ENCODE results near the gene PLXNA1. TPM values are rescaled to one million over a fixed set of nuclear protein-coding genes. Genes with fewer than 3 reads are reported as not detected.

PLXNA1 gene
- total RNA-seq, 2 experiments from 2014 or later = 6.6 to 7.5 TPM

DNA sequence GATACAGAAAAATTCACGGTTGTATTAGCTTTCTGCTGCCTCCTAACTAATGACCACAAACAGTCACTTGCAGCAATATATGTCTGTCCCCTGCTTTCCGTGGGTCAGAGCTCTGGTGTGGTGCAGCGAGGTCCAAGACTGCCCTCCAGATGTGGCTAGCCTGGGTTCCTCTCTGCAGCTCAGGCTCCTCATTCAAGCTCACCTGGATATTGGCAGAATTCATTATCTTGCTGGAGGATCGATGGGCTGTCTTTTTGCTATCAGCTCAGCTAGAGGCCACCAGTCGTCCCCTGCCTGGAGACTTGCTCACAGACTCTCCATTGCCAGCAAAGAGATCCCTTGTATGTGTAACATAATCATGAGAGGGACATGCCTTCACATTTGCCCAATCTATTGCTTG, 12.8 kb upstream of the PLXNA1 start:
- H3K27me3 Mint-ChIP-seq = peaks cover 9% of the 10 kb centered on the region
- H3K9me3 Mint-ChIP-seq = peaks cover 8% of the 10 kb centered on the region
- no peak overlapping the region for H3K4me3 Mint-ChIP-seq
- peaks cover 5% of the 10 kb centered on the region for H3K36me3 Mint-ChIP-seq
- no peak for DNase-seq
- H3K27ac Mint-ChIP-seq = no peak overlapping the region
- no peaks in the 10 kb centered on the region for H3K4me1 Mint-ChIP-seq

DNA sequence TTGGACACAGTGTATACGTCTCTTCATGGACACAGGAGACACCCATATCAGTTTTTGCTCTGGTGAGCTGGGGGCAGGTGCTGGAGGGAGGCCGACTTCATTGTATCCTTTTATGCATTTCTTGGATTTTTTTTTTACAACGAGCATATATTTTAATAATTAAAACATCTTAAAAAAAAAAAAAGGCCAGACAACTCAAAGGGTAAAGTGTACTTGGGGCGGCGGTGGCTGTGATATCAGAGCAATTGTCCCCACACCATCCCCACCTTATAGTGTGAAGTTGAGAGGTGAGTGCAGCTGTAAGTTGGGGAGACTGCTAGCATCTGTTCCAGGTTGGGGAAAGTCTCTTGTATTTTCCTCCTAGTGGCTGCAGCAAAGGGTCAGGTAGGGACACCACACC, 12.0 kb upstream of the PLXNA1 start:
- no peaks in the 10 kb centered on the region for H3K4me1 Mint-ChIP-seq
- H3K36me3 Mint-ChIP-seq = peaks cover 7% of the 10 kb centered on the region

DNA sequence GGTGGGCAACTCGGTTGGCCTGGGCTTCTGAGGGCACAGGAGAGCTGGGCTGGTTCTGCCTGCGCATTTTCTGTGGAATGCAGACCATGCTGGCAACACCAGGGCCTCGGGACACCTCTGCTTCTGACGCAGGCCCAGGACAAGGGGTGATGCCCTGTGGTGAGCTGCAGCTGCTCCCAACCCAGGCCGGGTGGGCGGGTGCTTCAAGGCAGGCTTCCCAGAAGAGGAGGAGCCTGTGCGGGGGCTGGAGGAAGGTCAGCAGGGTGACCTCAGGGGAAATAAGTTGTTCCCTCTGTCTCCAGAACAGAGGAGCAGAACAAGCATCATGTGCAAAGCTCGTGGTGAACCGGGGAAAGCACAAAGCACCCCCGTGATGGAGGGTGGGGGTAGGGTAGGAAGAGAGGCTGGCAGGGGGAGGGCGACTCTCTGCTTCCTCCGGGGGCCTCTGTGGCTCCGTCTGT, 11.0 kb upstream of the PLXNA1 start:
- no peaks in the 10 kb centered on the region for H3K4me1 Mint-ChIP-seq
- H3K36me3 Mint-ChIP-seq = peaks cover 7% of the 10 kb centered on the region
- H3K27me3 Mint-ChIP-seq = peaks cover 11% of the 10 kb centered on the region
- no peak for DNase-seq
- peaks cover 11% of the 10 kb centered on the region for H3K9me3 Mint-ChIP-seq
- H3K4me3 Mint-ChIP-seq = no peak overlapping the region
- H3K27ac Mint-ChIP-seq = no peak overlapping the region

More for the DNA sequence above, 12.0 kb upstream of the PLXNA1 start:
- Mint-ChIP-seq H3K27ac (no peak overlapping the region), H3K4me3 (no peak overlapping the region), H3K9me3 (peaks cover 11% of the 10 kb centered on the region), H3K27me3 (peaks cover 11% of the 10 kb centered on the region)
- DNase-seq = no peak

DNA sequence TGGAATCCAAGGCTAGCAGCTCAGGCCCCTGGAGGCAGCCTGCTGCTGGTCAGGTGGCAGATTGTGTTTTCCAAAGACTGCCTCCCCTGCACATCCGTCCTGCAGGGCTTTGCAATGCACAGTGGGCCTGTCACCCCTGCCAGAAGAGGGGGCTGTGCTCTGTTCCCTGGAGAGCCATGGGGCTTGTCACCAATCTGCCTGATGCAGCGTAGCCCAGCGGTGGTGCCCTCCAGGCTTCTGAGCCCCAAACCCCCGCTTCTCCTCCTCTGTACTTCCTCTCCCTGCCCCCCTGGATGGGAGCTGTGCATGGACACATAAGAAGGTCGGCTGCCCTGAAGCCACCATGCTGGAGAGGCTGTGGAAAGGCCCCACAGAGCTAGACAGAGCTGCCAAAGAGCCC, 10.0 kb upstream of the PLXNA1 start:
- no peaks in the 10 kb centered on the region for H3K4me1 Mint-ChIP-seq
- H3K27ac Mint-ChIP-seq = no peak overlapping the region
- H3K4me3 Mint-ChIP-seq = no peak overlapping the region
- DNase-seq = no peak
- H3K36me3 Mint-ChIP-seq = peaks cover 7% of the 10 kb centered on the region
- H3K9me3 Mint-ChIP-seq = peaks cover 11% of the 10 kb centered on the region
- H3K27me3 Mint-ChIP-seq = peaks cover 12% of the 10 kb centered on the region

DNA sequence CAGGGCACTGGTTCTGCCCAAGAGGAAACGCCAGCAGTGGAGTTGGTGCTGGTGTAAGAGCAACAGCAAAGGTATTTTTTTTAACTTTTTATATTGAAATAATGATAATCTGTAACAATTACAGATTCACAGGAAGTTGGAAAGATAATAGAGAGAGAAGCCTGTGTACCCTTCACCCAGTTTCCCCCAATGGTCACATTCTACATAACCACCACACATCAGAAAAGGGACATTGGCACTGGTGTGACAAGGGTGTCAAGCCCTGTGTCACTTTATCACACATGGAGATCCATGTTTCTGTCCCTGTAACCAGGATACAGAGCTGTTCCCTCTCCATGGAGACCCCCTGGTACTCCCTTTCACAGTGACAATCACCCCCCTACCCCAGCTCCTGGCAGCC, 9.1 kb upstream of the PLXNA1 start:
- H3K9me3 Mint-ChIP-seq = peaks cover 11% of the 10 kb centered on the region
- H3K27ac Mint-ChIP-seq = no peak overlapping the region
- H3K4me3 Mint-ChIP-seq = no peak overlapping the region
- H3K27me3 Mint-ChIP-seq = peaks cover 21% of the 10 kb centered on the region
- H3K4me1 Mint-ChIP-seq = peaks cover 2% of the 10 kb centered on the region
- DNase-seq = no peak
- peaks cover 7% of the 10 kb centered on the region for H3K36me3 Mint-ChIP-seq

DNA sequence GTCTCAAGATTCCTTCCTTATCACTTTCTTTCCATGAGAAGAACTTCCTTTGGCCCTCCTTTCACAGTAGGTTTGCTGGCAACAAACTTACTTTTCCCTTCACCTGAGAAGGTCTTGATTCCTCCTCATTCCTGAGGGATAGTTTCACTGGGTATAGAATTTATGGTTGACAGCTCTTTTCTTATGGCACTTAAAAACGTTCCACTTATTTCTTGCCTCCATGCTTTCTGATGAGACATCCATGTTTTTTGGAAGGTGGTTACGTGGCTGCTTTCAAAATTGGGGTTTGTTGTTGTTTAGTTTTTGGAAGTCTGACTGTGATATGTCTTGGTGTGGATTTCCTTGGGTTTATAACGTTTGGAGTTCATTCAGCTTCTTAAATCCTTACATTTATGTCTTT, 8.2 kb upstream of the PLXNA1 start:
- Mint-ChIP-seq H3K4me1 (peaks cover 8% of the 10 kb centered on the region), H3K27ac (no peak overlapping the region), H3K9me3 (peaks cover 11% of the 10 kb centered on the region), H3K36me3 (peaks cover 7% of the 10 kb centered on the region), H3K27me3 (peaks cover 21% of the 10 kb centered on the region), H3K4me3 (no peak overlapping the region)
- no peak for DNase-seq

DNA sequence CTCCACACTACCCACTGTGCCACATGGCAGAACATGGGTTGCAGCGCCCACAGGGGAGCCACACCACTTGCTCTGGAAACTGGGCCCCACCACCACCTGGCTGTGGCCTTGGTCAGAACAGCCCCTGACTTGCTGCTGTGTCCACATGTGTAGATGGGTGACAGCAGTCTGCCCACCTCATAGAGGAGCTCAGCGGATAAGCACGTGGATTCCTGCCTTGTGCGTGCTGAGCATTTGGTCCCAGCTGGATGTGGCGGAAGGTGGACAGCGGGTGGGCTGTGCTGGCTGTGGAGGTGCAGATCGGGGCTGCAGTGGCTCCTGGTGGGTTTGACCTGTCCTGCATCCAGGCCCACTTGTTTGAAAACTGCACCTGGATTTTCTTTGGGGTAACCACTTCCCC, 6.0 kb upstream of the PLXNA1 start:
- Mint-ChIP-seq H3K9me3 (peaks cover 11% of the 10 kb centered on the region), H3K27ac (no peak overlapping the region), H3K4me1 (peaks cover 13% of the 10 kb centered on the region), H3K27me3 (peaks cover 24% of the 10 kb centered on the region), H3K36me3 (peaks cover 7% of the 10 kb centered on the region), H3K4me3 (no peak overlapping the region)
- DNase-seq = no peak

DNA sequence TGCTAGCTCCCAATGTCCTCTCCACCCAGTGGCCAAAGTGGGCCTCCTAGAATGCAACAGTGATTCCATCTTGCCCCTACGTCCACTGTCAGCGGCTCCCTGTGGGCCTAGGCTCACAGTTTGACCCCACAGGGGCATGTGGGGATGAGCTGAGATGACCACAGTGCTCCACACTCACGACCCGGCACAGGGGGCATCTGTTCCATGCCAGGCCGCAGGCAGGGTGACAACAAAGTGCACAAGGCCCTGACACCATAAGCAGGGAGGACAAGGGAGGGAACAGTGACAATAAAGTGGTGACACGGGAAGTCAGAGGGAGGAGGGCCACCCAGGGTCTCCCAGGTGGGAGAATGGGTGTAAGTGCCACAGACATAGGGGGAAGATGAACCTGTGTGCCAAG, 5.1 kb upstream of the PLXNA1 start:
- DNase-seq = no peak
- peaks cover 24% of the 10 kb centered on the region for H3K27me3 Mint-ChIP-seq
- H3K4me1 Mint-ChIP-seq = peaks cover 17% of the 10 kb centered on the region
- H3K9me3 Mint-ChIP-seq = peaks cover 11% of the 10 kb centered on the region
- H3K36me3 Mint-ChIP-seq = peaks cover 7% of the 10 kb centered on the region
- H3K27ac Mint-ChIP-seq = no peak overlapping the region
- H3K4me3 Mint-ChIP-seq = no peak overlapping the region

DNA sequence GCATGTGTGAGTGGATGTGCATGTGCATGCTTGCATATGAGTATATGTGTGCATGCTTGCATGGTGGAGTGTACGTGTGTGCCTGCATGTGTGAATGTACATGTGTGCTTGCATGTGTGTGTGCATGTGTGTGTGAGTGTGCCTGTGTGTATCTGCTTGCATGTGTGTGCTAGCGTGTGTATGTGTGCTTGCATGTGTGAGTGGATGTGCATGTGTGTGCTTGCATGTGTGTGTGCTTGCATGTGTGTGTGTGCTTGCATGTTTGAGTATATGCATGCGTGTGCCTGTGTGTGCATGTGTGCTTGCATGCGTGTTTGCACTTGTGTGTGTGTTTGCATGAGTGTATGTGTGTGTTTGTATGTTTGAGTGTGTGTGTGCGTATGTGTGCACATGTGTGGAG, 4.6 kb upstream of the PLXNA1 start:
- DNase-seq = no peak
- H3K27ac Mint-ChIP-seq = no peak overlapping the region
- peaks cover 17% of the 10 kb centered on the region for H3K4me1 Mint-ChIP-seq
- H3K36me3 Mint-ChIP-seq = peaks cover 7% of the 10 kb centered on the region
- H3K9me3 Mint-ChIP-seq = peaks cover 11% of the 10 kb centered on the region
- peaks cover 22% of the 10 kb centered on the region for H3K27me3 Mint-ChIP-seq
- no peak overlapping the region for H3K4me3 Mint-ChIP-seq

DNA sequence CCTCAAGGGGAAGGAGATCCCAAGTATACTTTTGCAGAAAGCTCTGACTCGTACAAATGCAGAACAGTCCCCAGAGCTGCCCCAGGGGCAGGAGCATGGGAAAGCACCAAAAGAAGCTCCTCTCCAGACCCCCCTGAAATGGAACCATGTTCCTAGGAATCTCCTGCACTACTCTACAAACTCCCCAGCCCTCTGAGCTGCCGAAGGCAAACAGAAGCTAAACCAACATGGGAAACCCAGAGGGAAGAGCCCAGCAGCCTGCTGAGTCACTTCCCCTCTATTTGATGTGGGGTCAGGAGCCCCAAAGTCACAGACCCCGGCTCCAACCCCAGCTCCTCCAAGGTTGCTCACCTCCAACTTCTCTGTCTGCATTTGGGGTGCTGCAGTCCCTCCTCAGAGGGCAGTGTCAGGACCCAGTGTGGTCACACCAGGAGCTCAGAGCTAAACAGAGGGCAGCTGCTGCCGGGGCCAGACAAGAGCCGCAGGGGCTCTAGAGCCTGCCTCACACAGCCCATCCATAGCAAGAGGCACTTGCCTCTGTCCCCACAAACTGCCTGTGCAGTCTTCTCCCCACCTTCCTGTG, 3.8 kb upstream of the PLXNA1 start:
- H3K9me3 Mint-ChIP-seq = peaks cover 9% of the 10 kb centered on the region
- peaks cover 17% of the 10 kb centered on the region for H3K4me1 Mint-ChIP-seq
- H3K36me3 Mint-ChIP-seq = peaks cover 7% of the 10 kb centered on the region
- H3K4me3 Mint-ChIP-seq = no peak overlapping the region
- no peak overlapping the region for H3K27ac Mint-ChIP-seq
- H3K27me3 Mint-ChIP-seq = peaks cover 20% of the 10 kb centered on the region
- DNase-seq = no peak

DNA sequence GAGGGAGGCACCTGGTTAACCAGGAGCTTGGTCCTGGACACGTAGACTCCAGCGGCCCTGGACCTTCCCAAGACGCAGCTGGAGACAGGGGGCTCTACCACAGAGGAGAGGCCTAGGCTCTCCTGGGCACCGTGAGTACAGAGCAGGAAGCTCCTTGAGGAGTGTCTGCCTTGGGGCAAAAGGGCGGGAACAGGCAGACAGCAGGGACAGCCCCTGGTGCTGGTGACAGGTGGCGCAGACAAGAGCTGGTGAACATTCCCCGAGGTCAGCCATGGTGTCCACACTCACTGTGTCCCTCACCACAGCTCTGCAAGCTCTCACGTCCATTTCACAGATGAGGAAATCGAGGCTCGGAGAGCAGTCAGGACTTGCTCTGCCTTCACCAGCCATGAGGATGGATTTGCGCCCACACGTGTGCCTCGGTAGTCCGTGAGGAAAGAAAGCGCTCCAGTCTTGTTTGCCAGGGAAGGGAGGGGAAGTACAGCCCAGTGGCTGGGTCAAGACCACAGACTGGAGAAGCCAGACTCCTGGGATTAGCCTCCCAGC, 2.6 kb upstream of the PLXNA1 start:
- no peak for DNase-seq
- Mint-ChIP-seq H3K27ac (no peak overlapping the region), H3K4me3 (no peak overlapping the region), H3K4me1 (peaks cover 19% of the 10 kb centered on the region), H3K36me3 (no peaks in the 10 kb centered on the region), H3K27me3 (peaks cover 13% of the 10 kb centered on the region), H3K9me3 (no peaks in the 10 kb centered on the region)

DNA sequence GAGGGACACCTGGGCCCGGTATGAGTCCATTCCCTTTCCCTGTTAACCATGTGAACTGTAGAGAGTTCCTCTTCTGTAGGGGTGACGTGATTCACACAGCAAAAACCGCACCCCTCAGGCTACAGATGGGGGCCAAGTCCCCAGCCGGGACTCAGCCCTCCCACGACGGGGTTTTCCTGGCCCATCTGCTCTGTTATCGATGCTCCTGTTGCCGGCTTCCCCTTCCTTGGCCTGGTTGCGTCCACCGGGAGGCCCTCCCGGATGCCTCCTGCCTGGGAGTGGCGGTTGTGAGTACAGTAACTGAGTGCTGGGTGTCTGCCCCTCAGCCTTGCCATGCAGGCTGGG, 817 bp upstream of the PLXNA1 start:
- Mint-ChIP-seq H3K9me3 (no peaks in the 10 kb centered on the region), H3K4me1 (peaks cover 19% of the 10 kb centered on the region), H3K27ac (peak overlapping the region; percentile 81), H3K4me3 (peak overlapping the region; percentile 72), H3K27me3 (peaks cover 13% of the 10 kb centered on the region), H3K36me3 (no peaks in the 10 kb centered on the region)
- DNase-seq = peak; percentile 62

DNA sequence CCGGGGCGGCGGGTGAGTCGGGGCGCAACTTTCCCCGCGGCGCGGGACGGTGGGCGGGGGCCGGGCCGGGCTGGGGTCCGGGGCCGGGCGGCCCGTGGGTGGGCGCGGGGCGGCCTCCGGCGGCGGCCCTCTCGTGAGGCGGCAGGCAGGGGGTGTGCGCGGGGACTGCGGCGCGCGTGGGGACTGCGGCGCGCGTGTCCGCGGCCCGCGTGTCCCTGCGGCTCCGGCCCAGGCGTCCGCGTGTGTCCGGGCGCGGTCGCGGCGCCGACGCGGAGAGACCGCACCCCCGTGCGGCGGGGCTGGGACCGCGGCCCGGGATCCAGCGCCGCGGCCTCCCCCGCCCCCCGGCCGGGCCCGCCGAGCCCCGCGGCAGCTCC, 349 bp downstream of the PLXNA1 start:
- Mint-ChIP-seq H3K36me3 (no peaks in the 10 kb centered on the region), H3K4me3 (no peak overlapping the region), H3K27ac (no peak overlapping the region), H3K27me3 (peaks cover 8% of the 10 kb centered on the region), H3K9me3 (no peaks in the 10 kb centered on the region), H3K4me1 (peaks cover 21% of the 10 kb centered on the region)
- peak; percentile 15 for DNase-seq

DNA sequence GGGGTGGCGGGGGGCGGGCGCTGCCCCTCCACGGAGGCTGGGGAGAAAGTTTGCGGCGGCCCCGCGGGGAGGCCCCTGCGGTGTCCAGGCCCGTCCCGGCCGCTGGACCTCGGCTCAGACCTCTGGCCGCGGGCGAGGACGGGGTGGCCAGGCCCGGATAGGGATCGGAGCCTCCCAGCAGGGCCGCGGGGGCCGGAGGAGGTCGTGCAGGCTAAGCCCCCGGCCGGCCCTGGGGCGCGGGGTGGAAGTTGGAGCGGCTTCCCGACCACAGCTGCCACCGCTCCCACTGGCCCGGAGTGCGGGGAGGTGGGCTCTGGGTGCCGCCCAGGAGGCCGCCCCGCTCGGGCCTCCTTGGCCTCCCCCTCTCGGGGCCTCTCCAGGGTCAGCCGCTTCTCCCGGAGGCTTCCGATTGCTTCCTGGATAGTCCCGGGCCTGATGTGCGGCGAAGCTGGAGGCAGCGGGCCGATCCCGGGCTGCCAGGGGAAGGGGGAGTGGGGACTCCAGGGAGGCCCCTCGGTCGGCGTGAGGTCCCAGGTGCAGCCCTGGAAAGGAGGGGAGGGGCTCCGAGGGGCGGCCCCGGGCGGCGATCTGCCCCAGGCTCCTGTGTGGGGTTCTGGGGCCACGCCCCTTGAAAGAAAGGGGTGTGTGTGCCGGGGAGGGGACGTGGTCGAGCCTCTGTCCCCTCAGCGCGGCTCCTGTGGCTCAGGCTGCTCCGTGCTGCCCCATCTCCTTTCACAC, 907 bp downstream of the PLXNA1 start:
- H3K4me3 Mint-ChIP-seq = no peak overlapping the region
- peaks cover 19% of the 10 kb centered on the region for H3K4me1 Mint-ChIP-seq
- H3K27ac Mint-ChIP-seq = no peak overlapping the region
- H3K9me3 Mint-ChIP-seq = no peaks in the 10 kb centered on the region
- no peaks in the 10 kb centered on the region for H3K36me3 Mint-ChIP-seq
- peaks cover 3% of the 10 kb centered on the region for H3K27me3 Mint-ChIP-seq
- DNase-seq = peak; percentile 46

DNA sequence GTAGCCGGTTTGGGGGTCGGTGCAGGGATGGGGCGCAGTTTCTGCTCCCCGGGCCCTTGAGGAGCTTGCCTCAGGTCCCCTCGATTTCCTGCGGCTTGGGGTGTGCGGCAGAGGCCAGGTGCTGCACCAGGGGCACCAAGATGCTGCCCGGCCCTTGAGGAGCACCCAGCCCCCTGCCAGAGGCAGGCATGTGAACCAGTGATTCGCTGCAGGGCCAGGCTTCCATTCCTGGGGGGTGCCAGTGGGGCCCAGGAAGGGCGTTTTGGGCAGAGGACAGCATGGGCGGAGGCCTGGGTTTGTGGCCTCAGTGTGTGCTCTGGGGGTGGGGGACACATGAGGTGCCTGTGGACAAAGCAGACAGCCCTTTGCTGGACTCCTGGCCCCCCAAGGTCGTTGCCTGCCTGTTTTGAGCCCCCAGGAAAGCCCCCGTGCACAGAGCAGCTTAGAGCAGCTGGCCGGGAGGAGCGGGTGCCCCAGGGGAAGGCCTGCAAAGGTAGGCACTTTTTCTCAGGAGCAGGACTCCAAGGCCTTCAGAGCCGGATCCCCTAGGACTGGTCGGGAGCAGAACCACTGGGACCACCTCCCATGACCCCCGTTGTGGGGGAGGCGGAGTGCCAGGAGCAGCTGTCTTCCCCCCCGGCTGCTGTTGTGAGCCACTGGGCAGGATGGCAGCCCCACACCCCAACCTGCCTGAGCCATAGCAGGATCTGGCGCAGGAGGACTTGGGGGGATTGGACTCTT, 1.6 kb downstream of the PLXNA1 start:
- no peak for DNase-seq
- Mint-ChIP-seq H3K27me3 (peaks cover 3% of the 10 kb centered on the region), H3K4me3 (peak overlapping the region; percentile 51), H3K36me3 (no peaks in the 10 kb centered on the region), H3K4me1 (peaks cover 13% of the 10 kb centered on the region), H3K9me3 (no peaks in the 10 kb centered on the region), H3K27ac (no peak overlapping the region)

All from activated naive CD8-positive, alpha-beta T cell treated with anti-CD3 and anti-CD28 coated beads for 36 hours (primary cell).